Activated T-cell treated with anti-CD3 and anti-CD28 coated beads, Interleukin-2, amount 50 U/mL, for 72 hours (primary cell): ENCODE results near the gene RALGAPB. TPM values are rescaled to one million over a fixed set of nuclear protein-coding genes. Genes with fewer than 3 reads are reported as not detected.
"Not testable (repeated sequence)": the region's sequence is repeated elsewhere in the genome, so short reads cannot be mapped to it uniquely, and the experiment has no call there.

ENCODE experiments used
- ATAC-seq, 2 donors: fragments of 150-1000 bp; cut with Tn5 transposase; replicated peaks in 1 of 2; 2 replicates each; pipeline ENCODE4 v1.10.0; 2021; ENCODE audit warnings: moderate library complexity in 2 of 2, mild to moderate bottlenecking in 1 of 2
- DNase-seq, 2 donors: peaks; one replicate each; pipeline ENCODE4 v3.0.0; 2021 to 2022; ENCODE audit warnings: mixed read lengths in 1 of 2
- H3K27ac Mint-ChIP-seq: one replicate; pipeline ENCODE4 v1.8.0; 2022; ENCODE audit warnings: mild to moderate bottlenecking, moderate library complexity, mixed read lengths
- H3K27me3 Mint-ChIP-seq: one replicate; pipeline ENCODE4 v1.8.0; 2022; ENCODE audit warnings: low read depth, mixed read lengths
- H3K36me3 Mint-ChIP-seq, 2 donors: one replicate each; pipeline ENCODE4 v1.8.0; 2022; ENCODE audit warnings: mixed read lengths in 2 of 2, mild to moderate bottlenecking in 1 of 2; ENCODE audit not compliant: insufficient read depth in 2 of 2
- H3K4me1 Mint-ChIP-seq: one replicate; pipeline ENCODE4 v1.8.0; 2022; ENCODE audit warnings: low read depth, mixed read lengths
- H3K4me3 Mint-ChIP-seq, 2 donors: one replicate each; pipeline ENCODE4 v1.8.0; 2022; ENCODE audit warnings: mild to moderate bottlenecking in 2 of 2, mixed read lengths in 2 of 2, moderate library complexity in 2 of 2
- H3K9me3 Mint-ChIP-seq, 2 donors: one replicate each; pipeline ENCODE4 v1.8.0; 2022; ENCODE audit warnings: mixed read lengths in 2 of 2
- total RNA-seq, 2 donors: library from RNA; stranded (reverse); gene quantifications; one replicate each; pipeline ENCODE4 v1.2.3, GENCODE V29; 2022

RALGAPB gene
- total RNA-seq, 2 donors from 2014 or later: 39.5 to 43.3 TPM

GRCh38 chr20:38477747-38478146 is 5.1 kb downstream of the RALGAPB start:
- Mint-ChIP-seq H3K27me3 (no peaks in the 10 kb centered on the region), H3K4me1 (peaks cover 47% of the 10 kb centered on the region)

GRCh38 chr20:38479596-38479995 is 7.0 kb downstream of the RALGAPB start:
- Mint-ChIP-seq H3K4me1 (peaks cover 33% of the 10 kb centered on the region), H3K9me3 (peaks cover 1 to 2% of the 10 kb centered on the region in 2 donors), H3K27ac (peak overlapping the region; percentile 80), H3K4me3 (no peak overlapping the region), H3K27me3 (no peaks in the 10 kb centered on the region), H3K36me3 (peaks cover 3 to 7% of the 10 kb centered on the region in 2 donors)
- ATAC-seq (no peak), DNase-seq (no peak)

More at GRCh38 chr20:38477747-38478146, 5.1 kb downstream of the RALGAPB start:
- Mint-ChIP-seq H3K27ac (no peak overlapping the region), H3K4me3 (no peak overlapping the region), H3K36me3 (peaks cover 3 to 7% of the 10 kb centered on the region in 2 donors), H3K9me3 (peaks cover 1 to 2% of the 10 kb centered on the region in 2 donors)
- no peak for DNase-seq
- no peak for ATAC-seq

GRCh38 chr20:38485041-38485440 is 12.4 kb downstream of the RALGAPB start:
- peaks cover 0 to 1% of the 10 kb centered on the region in 2 donors for H3K9me3 Mint-ChIP-seq
- H3K27ac Mint-ChIP-seq: no peak overlapping the region
- ATAC-seq (no peak), DNase-seq (no peak)
- H3K27me3 Mint-ChIP-seq: no peaks in the 10 kb centered on the region
- H3K36me3 Mint-ChIP-seq: peaks cover 2 to 12% of the 10 kb centered on the region in 2 donors
- H3K4me3 Mint-ChIP-seq: no peak overlapping the region
- peaks cover 11% of the 10 kb centered on the region for H3K4me1 Mint-ChIP-seq

- Mint-ChIP-seq H3K27ac (no peak overlapping the region), H3K9me3 (no peaks in the 10 kb centered on the region), H3K4me1 (peaks cover 5% of the 10 kb centered on the region), H3K4me3 (no peak overlapping the region), H3K27me3 (no peaks in the 10 kb centered on the region), H3K36me3 (peaks cover 4 to 19% of the 10 kb centered on the region in 2 donors)
- DNase-seq (no peak), ATAC-seq (no peak)
Observed at GRCh38 chr20:38489181-38489580, 16.5 kb downstream of the RALGAPB start.

- H3K36me3 Mint-ChIP-seq: peaks cover 10 to 25% of the 10 kb centered on the region in 2 donors
- ATAC-seq: no peak
- H3K27ac Mint-ChIP-seq: no peak overlapping the region
- no peaks in the 10 kb centered on the region for H3K4me1 Mint-ChIP-seq
- no peak for DNase-seq
- no peaks in the 10 kb centered on the region for H3K9me3 Mint-ChIP-seq
- no peak overlapping the region for H3K4me3 Mint-ChIP-seq
- no peaks in the 10 kb centered on the region for H3K27me3 Mint-ChIP-seq
Observed at GRCh38 chr20:38497246-38497935, 24.7 kb downstream of the RALGAPB start.

GRCh38 chr20:38498909-38499308 is 26.3 kb downstream of the RALGAPB start:
- ATAC-seq: no peak
- Mint-ChIP-seq H3K9me3 (no peaks in the 10 kb centered on the region), H3K27ac (no peak overlapping the region), H3K36me3 (peaks cover 14 to 32% of the 10 kb centered on the region in 2 donors), H3K27me3 (no peaks in the 10 kb centered on the region), H3K4me1 (no peaks in the 10 kb centered on the region), H3K4me3 (no peak overlapping the region)
- DNase-seq: no peak

GRCh38 chr20:38499366-38499765 is 26.7 kb downstream of the RALGAPB start:
- H3K27ac Mint-ChIP-seq: no peak overlapping the region
- H3K36me3 Mint-ChIP-seq: peaks cover 13 to 32% of the 10 kb centered on the region in 2 donors
- ATAC-seq (no peak), DNase-seq (no peak)
- H3K4me3 Mint-ChIP-seq: no peak overlapping the region
- no peaks in the 10 kb centered on the region for H3K4me1 Mint-ChIP-seq
- peaks cover 0 to 2% of the 10 kb centered on the region in 2 donors for H3K9me3 Mint-ChIP-seq
- no peaks in the 10 kb centered on the region for H3K27me3 Mint-ChIP-seq

DNA sequence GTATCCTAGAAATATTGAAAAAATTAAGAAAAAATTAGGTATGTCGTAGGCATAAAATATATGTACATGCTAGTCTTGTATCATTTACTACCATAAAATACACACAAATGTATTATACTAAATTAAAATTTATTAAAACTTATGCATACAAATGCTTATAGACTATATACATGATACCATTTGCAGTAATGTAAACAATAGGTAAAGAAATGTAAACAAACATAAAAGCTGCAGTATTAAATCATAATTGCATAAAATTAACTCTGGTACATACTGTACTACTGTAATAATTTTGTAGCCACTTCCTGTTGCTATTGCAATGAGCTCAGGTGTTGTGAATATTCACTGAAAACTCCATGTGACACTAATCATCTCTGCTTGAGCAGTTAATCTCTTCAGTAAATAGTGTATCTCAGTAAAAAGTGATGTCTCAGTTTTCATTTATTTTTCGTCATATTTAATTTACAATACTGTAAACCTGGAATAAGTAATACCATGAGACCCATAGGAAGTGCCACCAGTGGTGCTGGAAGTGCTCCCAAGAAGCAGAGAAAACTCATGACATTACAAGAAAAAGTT is 29.3 kb downstream of the RALGAPB start:
- Mint-ChIP-seq H3K4me1 (no peaks in the 10 kb centered on the region), H3K4me3 (no peak overlapping the region), H3K9me3 (peaks cover 2 to 5% of the 10 kb centered on the region in 2 donors), H3K36me3 (peaks cover 14 to 36% of the 10 kb centered on the region in 2 donors), H3K27me3 (no peaks in the 10 kb centered on the region), H3K27ac (no peak overlapping the region)
- DNase-seq: no peak
- no peak for ATAC-seq

DNA sequence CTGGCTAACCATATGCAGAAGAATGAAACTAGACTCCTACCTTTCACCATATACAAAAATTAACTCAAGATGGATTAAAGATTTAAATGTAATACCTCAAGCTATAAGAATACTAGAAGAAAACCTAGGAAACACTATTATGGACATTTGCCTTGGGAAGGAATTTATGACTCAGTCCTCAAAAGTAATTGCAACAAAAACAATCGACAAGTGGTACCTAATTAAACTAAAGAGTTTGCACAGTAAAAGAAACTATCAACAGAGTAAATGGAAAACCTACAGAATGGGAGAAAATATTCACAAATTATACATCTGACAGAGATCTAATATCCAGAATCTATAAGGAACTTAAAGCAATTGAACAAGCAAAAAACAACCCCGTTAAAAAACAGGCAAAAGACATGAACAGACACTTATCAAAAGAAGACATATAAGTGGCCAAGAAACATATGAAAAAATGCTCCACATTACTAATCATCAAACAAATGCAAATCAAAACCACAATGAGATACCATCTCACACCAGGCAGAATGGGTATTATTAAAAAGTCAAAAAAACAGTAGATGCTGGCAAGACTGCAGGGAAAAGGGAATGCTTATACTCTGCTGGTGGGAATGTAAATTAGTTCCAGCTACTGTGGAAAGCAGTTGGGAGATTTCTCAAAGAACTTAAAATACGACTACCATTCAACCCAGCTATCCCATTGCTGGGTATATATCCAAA is 31.9 kb downstream of the RALGAPB start:
- DNase-seq (no peak), ATAC-seq (no peak)
- H3K9me3 Mint-ChIP-seq: peaks cover 2 to 5% of the 10 kb centered on the region in 2 donors
- no peaks in the 10 kb centered on the region for H3K27me3 Mint-ChIP-seq
- no peak overlapping the region for H3K27ac Mint-ChIP-seq
- H3K4me3 Mint-ChIP-seq: no peak overlapping the region
- no peaks in the 10 kb centered on the region for H3K4me1 Mint-ChIP-seq
- peaks cover 17 to 34% of the 10 kb centered on the region in 2 donors for H3K36me3 Mint-ChIP-seq

- DNase-seq (no peak), ATAC-seq (no peak)
- H3K9me3 Mint-ChIP-seq: peaks cover 2 to 5% of the 10 kb centered on the region in 2 donors
- H3K27ac Mint-ChIP-seq: no peak overlapping the region
- H3K4me3 Mint-ChIP-seq: no peak overlapping the region
- H3K4me1 Mint-ChIP-seq: no peaks in the 10 kb centered on the region
- peaks cover 21 to 32% of the 10 kb centered on the region in 2 donors for H3K36me3 Mint-ChIP-seq
- no peaks in the 10 kb centered on the region for H3K27me3 Mint-ChIP-seq
Observed at GRCh38 chr20:38505091-38505455, 32.4 kb downstream of the RALGAPB start.

DNA sequence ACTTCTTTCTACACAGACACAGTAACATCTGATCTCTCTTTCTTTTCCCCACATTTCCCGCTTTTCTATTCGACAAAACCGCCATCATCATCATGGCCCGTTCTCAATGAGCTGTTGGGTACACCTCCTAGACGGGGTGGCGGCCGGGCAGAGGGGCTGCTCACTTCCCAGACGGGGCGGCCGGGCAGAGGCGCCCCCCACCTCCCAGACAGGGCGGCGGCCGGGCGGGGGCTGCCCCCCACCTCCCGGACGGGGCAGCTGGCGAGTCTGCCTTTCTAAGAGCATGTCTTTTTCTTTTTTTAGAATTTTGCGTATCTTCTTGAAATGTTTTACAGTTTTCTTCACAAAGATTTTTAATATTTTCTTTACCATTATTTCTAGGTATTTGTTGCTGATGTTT is 39.1 kb downstream of the RALGAPB start:
- peaks cover 13 to 14% of the 10 kb centered on the region in 2 donors for H3K36me3 Mint-ChIP-seq
- not testable (repeated sequence) for ATAC-seq, DNase-seq, H3K4me1 Mint-ChIP-seq, H3K27ac Mint-ChIP-seq, H3K9me3 Mint-ChIP-seq, H3K27me3 Mint-ChIP-seq, H3K4me3 Mint-ChIP-seq

GRCh38 chr20:38514185-38514584 is 41.5 kb downstream of the RALGAPB start:
- Mint-ChIP-seq H3K36me3 (peaks cover 13 to 16% of the 10 kb centered on the region in 2 donors), H3K4me1 (no peaks in the 10 kb centered on the region), H3K27me3 (no peaks in the 10 kb centered on the region), H3K27ac (peak overlapping the region; percentile 17), H3K4me3 (no peak overlapping the region), H3K9me3 (no peaks in the 10 kb centered on the region)
- no peak for ATAC-seq
- no peak for DNase-seq

- Mint-ChIP-seq H3K36me3 (peaks cover 6 to 12% of the 10 kb centered on the region in 2 donors), H3K9me3 (no peaks in the 10 kb centered on the region), H3K27ac (no peak overlapping the region), H3K27me3 (no peaks in the 10 kb centered on the region), H3K4me1 (no peaks in the 10 kb centered on the region), H3K4me3 (no peak overlapping the region)
- DNase-seq: no peak
- ATAC-seq: no peak
Observed at GRCh38 chr20:38514947-38515346, 42.3 kb downstream of the RALGAPB start.
